ENCODE data around the gene ATXN2. TPM values are rescaled to one million over a fixed set of nuclear protein-coding genes. Genes with fewer than 3 reads are reported as not detected.
A peak's percentile ranks its signal among the peaks of the same experiment; 100 is the strongest.

ATXN2 gene
- total RNA-seq, 3 donors from 2014 or later = 36.6 to 66.2 (median 64.0) TPM

DNA sequence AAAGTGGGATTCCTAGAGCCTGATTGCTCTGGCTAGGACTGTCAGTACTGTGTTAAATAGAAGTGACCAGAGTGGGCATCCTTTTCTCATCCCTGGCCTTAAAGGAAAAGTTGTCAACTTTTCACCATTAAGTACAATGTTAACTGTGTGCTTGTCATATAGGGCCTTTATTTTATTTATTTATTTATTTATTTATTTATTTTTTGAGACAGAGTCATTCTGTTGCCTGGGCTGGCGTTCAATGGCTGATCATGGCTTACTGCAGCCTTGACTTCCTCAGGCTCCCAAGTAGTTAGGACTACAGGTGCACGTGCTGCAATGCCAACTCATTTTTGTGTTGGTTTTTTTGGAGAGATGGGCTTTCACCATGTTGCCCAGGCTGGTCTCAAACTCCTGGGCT, 181.8 kb downstream of the ATXN2 start:
- no peaks in the 10 kb centered on the region for H3K9me3 ChIP-seq
- DNase-seq (ENCODE audit: low spot score in 2 of 2) = no peak
- H3K27me3 ChIP-seq = no peaks in the 10 kb centered on the region
- H3K27ac ChIP-seq = no peak overlapping the region
- TF ChIP-seq, protein P1, sequence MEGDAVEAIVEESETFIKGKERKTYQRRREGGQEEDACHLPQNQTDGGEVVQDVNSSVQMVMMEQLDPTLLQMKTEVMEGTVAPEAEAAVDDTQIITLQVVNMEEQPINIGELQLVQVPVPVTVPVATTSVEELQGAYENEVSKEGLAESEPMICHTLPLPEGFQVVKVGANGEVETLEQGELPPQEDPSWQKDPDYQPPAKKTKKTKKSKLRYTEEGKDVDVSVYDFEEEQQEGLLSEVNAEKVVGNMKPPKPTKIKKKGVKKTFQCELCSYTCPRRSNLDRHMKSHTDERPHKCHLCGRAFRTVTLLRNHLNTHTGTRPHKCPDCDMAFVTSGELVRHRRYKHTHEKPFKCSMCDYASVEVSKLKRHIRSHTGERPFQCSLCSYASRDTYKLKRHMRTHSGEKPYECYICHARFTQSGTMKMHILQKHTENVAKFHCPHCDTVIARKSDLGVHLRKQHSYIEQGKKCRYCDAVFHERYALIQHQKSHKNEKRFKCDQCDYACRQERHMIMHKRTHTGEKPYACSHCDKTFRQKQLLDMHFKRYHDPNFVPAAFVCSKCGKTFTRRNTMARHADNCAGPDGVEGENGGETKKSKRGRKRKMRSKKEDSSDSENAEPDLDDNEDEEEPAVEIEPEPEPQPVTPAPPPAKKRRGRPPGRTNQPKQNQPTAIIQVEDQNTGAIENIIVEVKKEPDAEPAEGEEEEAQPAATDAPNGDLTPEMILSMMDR (IDR thresholded peaks at IDR 0.05) = no peak
- TF ChIP-seq POLR2AphosphoS5 (IDR thresholded peaks at IDR 0.05) (no peak), POLR2A (IDR thresholded peaks at IDR 0.05) (no peak)
- H3K36me3 ChIP-seq = no peaks in the 10 kb centered on the region
- no peak overlapping the region for H3K4me3 ChIP-seq
- H3K4me1 ChIP-seq = peaks cover 0 to 7% of the 10 kb centered on the region in 2 donors
- intact Hi-C loops (cut with DNase I; ENCODE audit: low total_unique reads) = no loop called here

DNA sequence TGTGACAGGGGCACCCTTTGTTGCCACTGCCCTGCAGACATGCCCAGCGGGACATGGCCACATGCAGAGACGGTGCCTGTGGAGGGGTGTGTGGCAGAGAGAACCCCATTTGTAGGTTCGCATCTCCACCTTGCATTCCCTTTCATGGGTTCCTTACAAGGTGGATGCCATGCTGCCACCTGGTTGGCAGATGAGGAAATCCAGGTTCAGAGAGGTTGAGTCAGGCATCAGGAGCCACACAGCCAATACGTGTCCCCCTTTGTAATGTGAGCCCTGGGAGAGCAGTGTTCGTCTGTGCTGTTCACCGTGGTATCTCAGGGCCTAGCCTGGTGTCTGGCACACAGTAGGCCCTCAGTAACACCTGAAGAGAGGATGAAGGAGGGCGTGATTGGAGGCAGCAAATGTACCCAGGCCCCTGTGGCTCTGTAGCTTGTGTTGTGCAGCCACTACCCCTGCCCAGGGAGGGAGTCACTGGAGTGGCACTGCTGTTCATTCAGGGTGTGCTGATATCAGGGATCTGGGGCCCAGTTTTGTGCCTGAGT, 184.3 kb downstream of the ATXN2 start:
- Histone ChIP-seq H3K27me3 (no peaks in the 10 kb centered on the region), H3K9me3 (no peaks in the 10 kb centered on the region), H3K36me3 (no peaks in the 10 kb centered on the region), H3K4me1 (peaks cover 5 to 19% of the 10 kb centered on the region in 2 donors), H3K27ac (no peak overlapping the region), H3K4me3 (no peak overlapping the region)
- TF ChIP-seq, protein P1 (IDR thresholded peaks at IDR 0.05) = no peak
- TF ChIP-seq POLR2AphosphoS5 (IDR thresholded peaks at IDR 0.05) (no peak), POLR2A (IDR thresholded peaks at IDR 0.05) (no peak)
- DNase-seq (ENCODE audit: low spot score in 2 of 2) = no peak
- intact Hi-C loops (cut with DNase I; ENCODE audit: low total_unique reads) = no loop called here

DNA sequence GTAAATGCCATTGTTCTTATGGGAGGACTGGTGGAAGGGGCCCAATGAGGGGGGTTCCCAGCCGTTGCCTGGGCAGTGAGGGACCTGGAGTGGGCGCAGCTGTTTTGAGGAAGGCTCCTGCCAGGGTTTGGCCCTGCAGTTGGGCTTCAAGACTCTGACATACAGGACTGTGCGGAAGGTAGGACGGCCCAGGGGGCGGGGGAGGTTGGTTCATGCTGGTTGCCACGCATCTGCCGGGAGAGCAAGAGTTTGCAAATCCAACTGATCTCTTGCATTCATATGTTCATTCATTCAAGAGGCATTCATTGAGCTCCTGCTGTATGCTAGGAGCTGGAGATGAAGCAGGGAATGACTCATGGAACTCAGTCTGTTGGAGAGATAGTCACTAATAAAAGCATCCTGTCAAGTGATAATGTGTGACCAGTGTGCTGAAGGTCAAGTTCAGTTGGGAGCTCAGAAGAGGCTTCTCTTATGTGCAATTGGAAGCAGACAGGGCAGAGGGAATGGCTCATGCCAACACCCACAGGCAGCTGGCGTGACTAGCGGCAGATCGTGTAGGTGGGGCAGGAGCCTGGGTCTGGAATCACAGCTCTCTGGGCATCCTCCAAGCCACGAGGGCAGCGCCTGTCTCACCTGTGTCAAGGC, 185.6 kb downstream of the ATXN2 start:
- intact Hi-C loops (cut with DNase I; ENCODE audit: low total_unique reads) = no loop called here
- Histone ChIP-seq H3K36me3 (no peaks in the 10 kb centered on the region), H3K9me3 (no peaks in the 10 kb centered on the region), H3K4me1 (peaks cover 11 to 19% of the 10 kb centered on the region in 2 donors), H3K27ac (peak overlapping the region in 1 of 2 donors; percentile 58), H3K27me3 (no peaks in the 10 kb centered on the region), H3K4me3 (no peak overlapping the region)
- DNase-seq (ENCODE audit: low spot score in 2 of 2) = no peak
- TF ChIP-seq, protein P1 (IDR thresholded peaks at IDR 0.05) = no peak
- TF ChIP-seq POLR2AphosphoS5 (IDR thresholded peaks at IDR 0.05) (no peak), POLR2A (IDR thresholded peaks at IDR 0.05) (no peak)

DNA sequence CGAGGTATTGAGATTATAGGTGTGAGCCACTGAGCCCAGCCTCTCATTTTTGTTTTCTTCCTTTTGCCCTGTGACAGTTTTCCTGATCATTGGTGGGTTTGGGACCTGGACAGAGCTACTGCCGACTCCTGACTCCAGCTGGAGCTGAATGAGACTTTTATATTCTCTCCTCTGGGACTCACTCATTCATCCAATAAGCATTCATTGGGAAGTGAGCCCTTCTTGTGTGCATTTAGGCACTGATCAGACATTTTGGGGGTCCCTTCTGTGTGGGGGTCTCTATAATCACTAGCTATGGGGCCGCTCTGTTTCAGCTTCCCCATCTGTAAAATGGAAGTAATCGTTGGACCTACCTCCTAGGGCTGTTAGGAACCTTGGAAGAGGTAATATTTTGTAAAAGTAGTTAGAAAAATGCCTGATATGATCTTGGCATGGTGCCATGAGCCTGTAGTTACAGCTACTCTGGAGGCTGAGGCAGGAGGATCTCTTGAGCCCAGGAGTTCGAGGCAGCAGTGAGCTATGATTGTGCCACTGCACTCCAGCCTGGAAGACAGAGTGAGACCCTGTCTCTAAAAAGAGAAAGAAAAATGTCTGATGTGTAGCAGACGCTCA, 186.2 kb downstream of the ATXN2 start:
- Histone ChIP-seq H3K27ac (peak overlapping the region; percentile 50 to 71), H3K4me1 (peaks cover 11 to 19% of the 10 kb centered on the region in 2 donors), H3K27me3 (no peaks in the 10 kb centered on the region), H3K9me3 (no peaks in the 10 kb centered on the region), H3K36me3 (no peaks in the 10 kb centered on the region), H3K4me3 (no peak overlapping the region)
- no peak for TF ChIP-seq POLR2AphosphoS5 (IDR thresholded peaks at IDR 0.05)
- DNase-seq (ENCODE audit: low spot score in 2 of 2) = no peak
- intact Hi-C loops (cut with DNase I; ENCODE audit: low total_unique reads) = no loop called here

DNA sequence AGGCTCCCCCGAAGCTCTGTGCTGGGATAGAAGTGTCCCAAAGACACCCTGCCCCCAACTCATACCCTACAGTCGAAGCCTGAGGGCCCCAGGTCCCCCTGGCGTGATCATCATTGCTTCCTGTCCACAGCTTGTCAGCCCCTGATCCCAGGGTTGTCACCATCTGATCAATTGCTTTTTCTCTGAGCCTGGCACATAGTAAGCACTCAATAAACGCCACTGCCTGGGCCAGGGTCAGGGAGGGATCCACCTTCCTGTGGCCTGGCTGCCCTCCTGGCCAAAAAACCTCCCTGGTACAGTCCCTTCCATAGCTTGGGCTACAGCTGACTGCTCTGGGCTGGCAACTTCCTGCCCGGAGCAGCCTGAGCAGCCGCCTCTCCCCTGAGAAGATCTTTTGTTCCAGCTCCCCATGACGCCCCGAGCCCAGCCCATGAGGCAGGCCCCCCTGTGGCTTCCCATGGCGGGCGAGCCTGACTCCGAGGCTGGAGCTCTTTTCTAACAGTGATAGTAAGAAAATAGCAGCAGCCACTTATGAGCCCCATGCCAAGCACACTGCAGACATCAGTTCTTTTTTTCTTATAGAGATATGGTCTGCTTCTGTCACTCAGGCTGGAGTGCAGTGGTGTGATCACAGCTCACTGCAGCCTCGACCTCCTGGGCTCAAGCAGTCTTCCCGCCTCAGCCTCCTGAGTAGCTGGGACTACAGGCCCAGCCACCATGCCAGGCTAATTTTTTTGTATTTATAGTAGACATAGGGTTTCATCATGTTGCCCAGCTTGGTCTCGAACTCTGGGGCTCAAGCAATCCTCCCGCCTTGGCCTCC, 186.9 kb downstream of the ATXN2 start:
- intact Hi-C loops (cut with DNase I; ENCODE audit: low total_unique reads) = no loop called here
- Histone ChIP-seq H3K4me1 (peaks cover 11 to 19% of the 10 kb centered on the region in 2 donors), H3K4me3 (no peak overlapping the region), H3K36me3 (no peaks in the 10 kb centered on the region), H3K9me3 (no peaks in the 10 kb centered on the region), H3K27ac (peak overlapping the region; percentile 50 to 71), H3K27me3 (no peaks in the 10 kb centered on the region)
- no peak for TF ChIP-seq POLR2AphosphoS5 (IDR thresholded peaks at IDR 0.05)
- TF ChIP-seq POLR2A (IDR thresholded peaks at IDR 0.05) = no peak
- TF ChIP-seq, protein P1 (IDR thresholded peaks at IDR 0.05) = no peak
- DNase-seq (ENCODE audit: low spot score in 2 of 2) = no peak

All from breast epithelium (tissue), 4 donors.